GM12865 (cell line): ENCODE results near the gene DUSP3.
A peak's percentile ranks its signal among the peaks of the same experiment; 100 is the strongest.

ENCODE experiments used
- DNase-seq: peaks from one replicate; pipeline ENCODE4 v3.0.0; 2010; ENCODE audit warnings: low read depth
- H3K4me3 ChIP-seq: 2 replicates; pipeline ENCODE4 v1.5.1; 2011; ENCODE audit warnings: mild to moderate bottlenecking, low read depth, low read length, control low read depth
- TF ChIP-seq, protein P1 (sequence below): IDR thresholded peaks from 2 replicates; pipeline ENCODE4 v1.5.1; 2011; ENCODE audit warnings: low read length, control low read depth, low read depth, inconsistent platforms; ENCODE audit not compliant: insufficient read depth; ENCODE audit errors: missing control alignments

DUSP3 gene

GRCh38 chr17:43778337-43779144 lies at the start of gene DUSP3:
Gene DUSP3, minus strand, starts transcription at chr17:43778977. Its CDS starts 53 bp downstream, at chr17:43778924.
- TF ChIP-seq, protein P1, sequence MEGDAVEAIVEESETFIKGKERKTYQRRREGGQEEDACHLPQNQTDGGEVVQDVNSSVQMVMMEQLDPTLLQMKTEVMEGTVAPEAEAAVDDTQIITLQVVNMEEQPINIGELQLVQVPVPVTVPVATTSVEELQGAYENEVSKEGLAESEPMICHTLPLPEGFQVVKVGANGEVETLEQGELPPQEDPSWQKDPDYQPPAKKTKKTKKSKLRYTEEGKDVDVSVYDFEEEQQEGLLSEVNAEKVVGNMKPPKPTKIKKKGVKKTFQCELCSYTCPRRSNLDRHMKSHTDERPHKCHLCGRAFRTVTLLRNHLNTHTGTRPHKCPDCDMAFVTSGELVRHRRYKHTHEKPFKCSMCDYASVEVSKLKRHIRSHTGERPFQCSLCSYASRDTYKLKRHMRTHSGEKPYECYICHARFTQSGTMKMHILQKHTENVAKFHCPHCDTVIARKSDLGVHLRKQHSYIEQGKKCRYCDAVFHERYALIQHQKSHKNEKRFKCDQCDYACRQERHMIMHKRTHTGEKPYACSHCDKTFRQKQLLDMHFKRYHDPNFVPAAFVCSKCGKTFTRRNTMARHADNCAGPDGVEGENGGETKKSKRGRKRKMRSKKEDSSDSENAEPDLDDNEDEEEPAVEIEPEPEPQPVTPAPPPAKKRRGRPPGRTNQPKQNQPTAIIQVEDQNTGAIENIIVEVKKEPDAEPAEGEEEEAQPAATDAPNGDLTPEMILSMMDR: no peak
- peak within 1 kb of the TSS; percentile 84 for H3K4me3 ChIP-seq
- DNase-seq: peak; percentile 72

DNA sequence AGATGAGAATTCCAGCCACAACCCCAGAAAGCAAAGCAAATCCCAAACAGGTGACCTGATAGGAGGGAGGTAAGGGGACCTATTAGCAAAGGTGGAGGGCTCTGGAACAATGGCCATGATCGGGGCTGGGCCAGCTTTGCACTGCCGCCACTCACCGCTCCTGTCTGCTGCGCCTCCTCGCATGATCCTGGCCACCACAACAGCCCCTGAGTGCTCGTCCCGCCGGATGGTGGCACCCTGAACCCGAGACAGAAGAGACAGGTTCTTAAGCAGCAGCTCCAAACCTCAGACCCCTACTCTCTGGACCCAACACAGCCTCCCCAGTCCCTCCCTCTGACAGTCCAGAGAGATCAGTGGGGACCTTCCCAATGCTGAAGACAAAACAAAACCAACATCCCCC lies 48.8 kb upstream of the DUSP3 start:
- no peak for DNase-seq
- TF ChIP-seq, protein P1: no peak
- no peak overlapping the region for H3K4me3 ChIP-seq

- TF ChIP-seq, protein P1: no peak
- no peak overlapping the region for H3K4me3 ChIP-seq
- no peak for DNase-seq
These were observed 47.4 kb upstream of the DUSP3 start for GRCh38 chr17:43826206-43826605.

DNA sequence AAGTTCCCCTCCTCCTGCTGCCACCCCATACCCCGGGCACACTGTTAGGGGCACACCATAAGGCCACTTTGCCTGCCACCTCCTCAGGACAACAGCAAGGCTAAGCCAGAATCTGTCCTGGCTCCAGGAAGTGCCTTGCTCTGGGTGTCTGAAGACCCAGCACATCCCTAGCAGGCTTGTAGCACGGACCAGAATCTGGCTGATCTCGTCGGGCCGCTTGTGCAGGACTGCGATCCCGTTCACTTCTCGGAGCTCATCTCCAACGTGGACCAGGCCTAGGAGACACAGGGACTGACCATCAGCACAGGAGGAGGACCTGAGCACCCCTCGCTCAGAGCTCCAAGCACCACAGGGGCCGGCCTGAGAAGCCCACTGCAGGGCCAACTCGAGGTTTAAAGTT lies 46.8 kb upstream of the DUSP3 start:
- H3K4me3 ChIP-seq: no peak overlapping the region
- DNase-seq: no peak
- TF ChIP-seq, protein P1: no peak

DNA sequence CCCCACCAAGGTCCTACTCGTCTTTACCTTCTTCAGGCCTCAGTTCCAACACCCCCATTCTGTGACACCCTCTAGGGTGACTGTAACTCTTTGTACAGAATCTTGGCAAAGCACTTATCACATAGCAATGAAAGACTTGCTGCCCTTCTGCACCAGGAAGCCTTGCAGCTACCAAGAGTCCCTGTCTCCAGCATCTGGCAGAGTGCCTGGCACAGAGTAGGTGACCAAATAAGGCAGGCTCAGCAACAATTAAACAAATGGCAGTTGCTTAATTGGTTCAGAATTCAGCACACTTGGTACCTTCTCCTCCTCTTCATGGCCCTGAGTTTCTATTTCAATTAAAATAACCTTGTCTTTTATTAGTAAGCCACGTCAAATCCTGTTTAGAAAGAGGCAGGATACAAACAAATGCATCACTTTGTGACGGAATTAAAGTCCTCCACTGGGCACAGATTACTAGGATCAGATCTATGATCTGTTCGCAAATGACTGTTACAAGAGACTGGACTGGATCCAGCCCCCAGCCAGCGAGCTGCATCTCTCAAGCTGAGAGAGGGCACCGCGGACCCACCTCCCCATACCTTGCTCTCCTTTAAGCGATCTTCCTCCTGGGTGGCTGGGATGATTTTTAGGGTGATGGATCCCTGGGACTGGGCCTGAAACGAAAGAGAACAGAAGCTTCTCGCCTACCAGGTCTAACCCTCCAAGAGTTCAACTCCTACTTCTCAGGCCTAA lies 44.7 kb upstream of the DUSP3 start:
- no peak for DNase-seq
- H3K4me3 ChIP-seq: no peak overlapping the region
- TF ChIP-seq, protein P1: no peak

DNA sequence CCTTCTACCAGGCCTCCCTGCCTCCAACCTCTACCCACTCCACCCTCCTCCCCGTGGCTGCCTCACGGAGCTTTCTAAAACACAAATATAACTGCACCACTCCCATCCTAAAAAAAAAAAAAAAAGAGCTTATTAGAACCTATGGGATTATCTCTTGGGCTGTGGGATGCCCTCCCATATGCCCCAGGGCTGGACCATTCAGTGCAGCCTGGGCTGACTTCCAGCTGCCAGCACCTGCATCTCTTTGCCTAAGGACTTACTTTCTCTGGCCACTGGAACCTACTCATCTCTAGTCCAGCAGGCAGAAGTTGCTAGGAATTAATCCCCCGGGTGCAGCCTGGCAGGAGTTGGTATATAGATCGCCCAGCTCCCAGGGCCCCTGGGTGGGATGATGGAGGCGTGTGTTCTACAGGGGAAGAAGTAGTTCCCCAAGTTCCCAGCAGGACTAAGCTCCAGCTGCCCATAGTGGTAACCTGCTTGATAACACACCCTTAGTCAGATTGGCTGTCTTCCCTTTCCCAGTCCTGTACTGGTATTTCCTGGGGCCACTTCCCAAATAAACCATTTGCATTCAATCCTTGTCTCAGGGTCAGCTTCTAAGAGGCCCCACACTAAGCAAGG lies 43.9 kb upstream of the DUSP3 start:
- TF ChIP-seq, protein P1: no peak
- no peak for DNase-seq
- no peak overlapping the region for H3K4me3 ChIP-seq
